ENCODE results near the gene ZFYVE28.
"Not testable (repeated sequence)": the region's sequence is repeated elsewhere in the genome, so short reads cannot be mapped to it uniquely, and the experiment has no call there.

ZFYVE28 gene

DNA sequence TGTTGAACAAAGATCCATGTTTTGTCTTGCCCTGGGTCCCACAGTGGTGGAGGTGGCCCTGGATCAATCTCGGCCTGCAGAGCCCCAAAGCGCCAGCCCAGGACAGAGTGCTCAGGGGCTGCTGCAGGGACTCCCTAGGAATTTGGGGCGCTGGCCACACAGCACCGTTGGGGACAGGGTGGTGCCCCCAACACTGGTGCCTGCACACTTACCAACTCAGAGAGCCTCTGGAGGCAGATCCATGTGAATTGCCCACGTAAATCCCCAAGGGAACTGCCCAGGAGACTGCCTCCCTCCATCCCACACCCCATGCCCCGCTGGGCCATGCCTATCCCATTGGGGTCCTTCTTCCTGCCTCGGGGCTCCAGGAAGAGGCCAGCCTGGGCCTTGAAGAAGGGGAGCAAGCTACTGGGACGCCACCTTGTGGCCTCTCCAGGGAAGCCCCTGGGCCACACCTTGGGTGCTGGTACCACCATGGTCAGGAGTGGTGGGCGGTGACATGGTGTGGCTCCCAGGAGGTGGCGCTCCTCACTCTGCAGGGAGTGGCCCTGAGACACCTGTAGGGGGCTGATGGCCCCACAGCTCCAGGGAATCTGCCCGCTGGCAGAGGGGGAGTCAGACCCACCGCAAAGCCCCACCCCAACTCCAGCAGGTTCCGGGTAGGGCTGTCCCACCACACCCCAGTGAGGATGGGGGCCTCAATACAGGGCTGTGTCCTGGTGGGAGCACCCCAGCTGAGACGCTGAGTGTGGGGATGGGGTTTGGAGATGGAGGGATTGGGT is 23.1 kb upstream of the ZFYVE28 start:
- peak; percentile 87 for DNase-seq
- H3K27me3 Mint-ChIP-seq = peaks cover 16% of the 10 kb centered on the region
- H3K4me1 Mint-ChIP-seq = peaks cover 4% of the 10 kb centered on the region
- no peak overlapping the region for H3K27ac Mint-ChIP-seq
- H3K36me3 Mint-ChIP-seq = no peaks in the 10 kb centered on the region
- CTCF ChIA-PET = interaction anchor here (0.6 to 4.0 kb wide), 16 partner anchors 10 to 224 kb away, joined by 3 to 42 read pairs (median 4); partner anchors contain the start of gene RNF4
- H3K4me3 Mint-ChIP-seq = no peak overlapping the region
- no peaks in the 10 kb centered on the region for H3K9me3 Mint-ChIP-seq

DNA sequence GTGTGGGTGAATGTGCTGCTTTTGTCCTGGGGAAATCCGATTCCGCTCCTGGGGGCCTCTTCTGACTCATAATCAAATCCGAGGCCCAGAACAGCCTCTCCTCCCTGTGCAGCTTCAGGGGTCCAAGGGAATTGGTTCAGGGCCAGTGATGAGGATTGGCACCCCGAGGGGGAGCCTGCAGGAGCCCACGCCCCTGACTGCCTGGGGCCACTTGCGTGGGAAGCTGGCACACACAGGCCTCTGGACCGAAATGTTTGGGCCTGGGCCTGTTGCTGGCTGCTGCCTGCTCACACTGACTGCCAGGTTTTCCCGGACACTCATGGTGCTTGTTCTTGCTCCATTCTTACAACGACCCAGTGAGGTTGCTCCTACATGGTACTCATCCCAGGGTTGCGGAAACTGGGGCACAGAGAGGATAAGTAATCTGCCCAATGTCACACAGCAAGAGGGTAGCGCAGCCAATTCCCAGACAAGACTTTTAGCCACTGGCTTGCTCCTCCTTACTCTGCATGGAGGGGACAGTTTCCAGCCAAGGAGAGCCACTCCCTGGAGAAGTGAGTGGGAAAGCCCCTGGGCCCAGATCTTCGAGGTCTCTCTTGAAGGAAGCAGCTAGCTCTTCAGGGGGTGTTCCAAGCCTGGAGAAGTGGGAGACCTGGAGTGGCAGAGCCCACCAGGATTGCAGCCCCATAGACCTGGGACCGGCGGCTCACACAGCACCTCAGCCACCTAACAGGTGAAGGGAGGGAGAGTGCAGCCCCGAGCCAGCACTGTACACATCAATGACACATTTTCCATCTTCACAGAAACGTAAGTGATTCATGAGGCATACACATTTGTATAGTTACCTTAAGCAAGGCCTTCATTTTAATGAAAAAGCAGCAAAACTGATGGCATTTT is 20.6 kb upstream of the ZFYVE28 start:
- Mint-ChIP-seq H3K27ac (no peak overlapping the region), H3K4me3 (no peak overlapping the region), H3K9me3 (no peaks in the 10 kb centered on the region), H3K4me1 (peaks cover 4% of the 10 kb centered on the region), H3K36me3 (no peaks in the 10 kb centered on the region), H3K27me3 (peaks cover 20% of the 10 kb centered on the region)
- CTCF ChIA-PET = interaction anchor here (0.6 to 3.7 kb wide), 3 partner anchors 20 to 219 kb away, joined by 3 to 13 read pairs (median 12); partner anchors contain the start of gene CFAP99
- DNase-seq = no peak

- no peaks in the 10 kb centered on the region for H3K9me3 Mint-ChIP-seq
- CTCF ChIA-PET = interaction anchor here (2.9 kb wide), 1 partner anchor 218 kb away, joined by 12 read pairs; no protein-coding TSS in a partner anchor
- peaks cover 4% of the 10 kb centered on the region for H3K4me1 Mint-ChIP-seq
- H3K27ac Mint-ChIP-seq = no peak overlapping the region
- DNase-seq = no peak
- no peaks in the 10 kb centered on the region for H3K36me3 Mint-ChIP-seq
- H3K27me3 Mint-ChIP-seq = peaks cover 25% of the 10 kb centered on the region
- H3K4me3 Mint-ChIP-seq = no peak overlapping the region
Measured at GRCh38 chr4:2437475-2438215, 19.2 kb upstream of the ZFYVE28 start.

DNA sequence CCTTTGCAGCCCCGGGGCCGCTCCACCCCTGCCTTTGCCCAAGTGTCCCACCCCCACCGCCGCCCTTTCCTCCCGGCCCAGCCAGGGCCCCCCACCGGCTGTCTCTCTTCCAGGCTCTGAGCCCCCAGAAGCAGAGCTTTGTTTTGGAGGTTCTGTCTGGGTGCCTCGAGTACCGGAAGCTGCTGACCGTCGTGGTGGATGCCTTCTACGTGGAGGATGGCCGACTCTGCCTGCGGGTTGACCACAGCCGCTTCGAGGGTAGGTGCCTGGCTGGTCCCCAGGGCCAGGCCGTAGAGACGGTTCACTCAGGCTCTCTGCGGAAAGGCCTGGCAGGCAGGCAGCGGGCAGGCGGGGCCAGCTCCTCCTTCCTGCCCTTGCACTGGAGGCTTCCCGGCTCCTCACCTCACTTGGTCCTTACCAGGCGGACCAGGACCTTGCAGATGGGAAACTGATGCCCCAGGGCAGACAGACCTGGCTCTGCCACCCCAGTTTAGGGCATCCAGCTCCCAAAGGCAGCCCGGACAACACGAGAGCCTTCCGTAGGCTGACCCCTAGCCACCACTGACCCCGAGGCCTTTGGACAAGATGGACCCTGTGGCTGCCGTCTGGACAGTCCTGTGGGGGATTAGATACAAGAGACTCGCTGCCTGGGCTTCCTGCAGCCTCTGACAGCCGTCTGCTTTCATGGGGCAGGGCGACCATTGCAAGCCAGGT is 18.5 kb upstream of the ZFYVE28 start:
- no peaks in the 10 kb centered on the region for H3K9me3 Mint-ChIP-seq
- H3K27me3 Mint-ChIP-seq = peaks cover 25% of the 10 kb centered on the region
- no peaks in the 10 kb centered on the region for H3K36me3 Mint-ChIP-seq
- no peak overlapping the region for H3K27ac Mint-ChIP-seq
- DNase-seq = no peak
- CTCF ChIA-PET = interaction anchor here (1.0 to 1.4 kb wide), 2 partner anchors 44 to 217 kb away, joined by 3 to 8 read pairs; no protein-coding TSS in a partner anchor
- no peak overlapping the region for H3K4me3 Mint-ChIP-seq
- H3K4me1 Mint-ChIP-seq = peaks cover 4% of the 10 kb centered on the region

DNA sequence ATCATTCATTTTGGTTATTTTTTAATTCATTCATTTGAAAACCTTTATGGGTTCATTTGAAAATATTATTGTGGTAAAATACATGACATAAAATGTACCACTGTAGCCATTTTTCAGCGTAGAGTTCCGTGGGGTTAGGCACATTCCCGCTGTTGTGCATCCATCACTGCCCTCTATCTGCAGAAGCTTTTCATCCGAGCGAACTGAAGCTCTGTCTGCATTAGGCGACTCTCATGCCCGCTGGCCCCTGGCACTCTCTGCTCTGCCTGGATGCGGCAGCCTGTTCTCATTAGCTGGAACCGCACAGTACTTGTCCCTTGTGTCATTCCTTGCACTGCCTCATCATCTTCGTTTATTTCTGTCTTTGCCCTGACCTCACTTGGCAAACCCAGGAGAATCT is 17.9 kb upstream of the ZFYVE28 start:
- CTCF ChIA-PET = interaction anchor here (1.0 to 1.4 kb wide), 2 partner anchors 43 to 216 kb away, joined by 3 to 8 read pairs; no protein-coding TSS in a partner anchor
- Mint-ChIP-seq H3K4me1 (peaks cover under 1% of the 10 kb centered on the region), H3K9me3 (no peaks in the 10 kb centered on the region), H3K36me3 (no peaks in the 10 kb centered on the region), H3K4me3 (no peak overlapping the region), H3K27ac (no peak overlapping the region), H3K27me3 (peaks cover 21% of the 10 kb centered on the region)
- no peak for DNase-seq

GRCh38 chr4:2434420-2434819 is 16.0 kb upstream of the ZFYVE28 start:
- Mint-ChIP-seq H3K27ac (no peak overlapping the region), H3K4me1 (no peaks in the 10 kb centered on the region), H3K9me3 (no peaks in the 10 kb centered on the region), H3K27me3 (peaks cover 28% of the 10 kb centered on the region), H3K36me3 (no peaks in the 10 kb centered on the region), H3K4me3 (no peak overlapping the region)
- DNase-seq = no peak
- CTCF ChIA-PET = interaction anchor here (0.6 to 1.4 kb wide), 2 partner anchors 10 to 214 kb away, joined by 3 to 4 read pairs; no protein-coding TSS in a partner anchor

- H3K36me3 Mint-ChIP-seq = no peaks in the 10 kb centered on the region
- CTCF ChIA-PET = interaction anchor here (0.6 kb wide), 1 partner anchor 214 kb away, joined by 4 read pairs; no protein-coding TSS in a partner anchor
Measured at GRCh38 chr4:2433609-2434350, 15.3 kb upstream of the ZFYVE28 start.

GRCh38 chr4:2432991-2433530 is 14.6 kb upstream of the ZFYVE28 start:
- Mint-ChIP-seq H3K27me3 (peaks cover 29% of the 10 kb centered on the region), H3K27ac (no peak overlapping the region), H3K4me1 (no peaks in the 10 kb centered on the region), H3K4me3 (no peak overlapping the region), H3K36me3 (no peaks in the 10 kb centered on the region), H3K9me3 (no peaks in the 10 kb centered on the region)
- CTCF ChIA-PET = interaction anchor here (2.4 kb wide), 1 partner anchor 9 kb away, joined by 7 read pairs; no protein-coding TSS in a partner anchor
- DNase-seq = no peak

More at GRCh38 chr4:2433609-2434350, 15.3 kb upstream of the ZFYVE28 start:
- Mint-ChIP-seq H3K27me3 (peaks cover 26% of the 10 kb centered on the region), H3K9me3 (no peaks in the 10 kb centered on the region), H3K4me1 (no peaks in the 10 kb centered on the region), H3K4me3 (no peak overlapping the region), H3K27ac (no peak overlapping the region)
- no peak for DNase-seq

- Mint-ChIP-seq H3K27ac (no peak overlapping the region), H3K4me1 (no peaks in the 10 kb centered on the region), H3K9me3 (no peaks in the 10 kb centered on the region)
Measured at GRCh38 chr4:2432004-2432403, 13.6 kb upstream of the ZFYVE28 start.

DNA sequence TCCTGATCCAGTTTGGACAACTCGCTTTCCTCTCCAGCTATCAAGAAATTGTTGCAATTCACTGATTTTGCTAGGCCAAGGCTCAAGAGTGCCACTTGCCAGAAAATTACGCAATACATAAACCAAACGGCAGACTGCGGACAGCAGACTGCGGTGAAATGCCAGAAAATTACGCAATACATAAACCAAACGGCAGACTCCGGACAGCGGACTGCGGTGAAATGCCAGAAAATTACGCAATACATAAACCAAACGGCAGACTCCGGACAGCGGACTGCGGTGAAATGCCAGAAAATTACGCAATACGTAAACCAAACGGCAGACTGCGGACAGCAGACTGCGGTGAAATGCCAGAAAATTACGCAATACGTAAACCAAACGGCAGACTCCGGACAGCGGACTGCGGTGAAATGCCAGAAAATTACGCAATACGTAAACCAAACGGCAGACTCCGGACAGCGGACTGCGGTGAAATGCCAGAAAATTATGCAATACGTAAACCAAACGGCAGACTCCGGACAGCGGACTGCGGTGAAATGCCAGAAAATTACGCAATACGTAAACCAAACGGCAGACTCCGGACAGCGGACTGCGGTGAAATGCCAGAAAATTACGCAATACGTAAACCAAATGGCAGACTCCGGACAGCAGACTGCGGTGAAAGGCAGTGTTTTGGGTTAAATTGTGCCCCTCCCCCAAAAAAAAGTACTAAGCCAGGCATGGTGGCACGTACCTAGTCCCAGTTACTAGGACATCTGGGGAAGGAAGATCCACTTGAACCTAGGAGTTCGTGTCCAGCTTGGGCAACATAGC is 11.7 kb upstream of the ZFYVE28 start:
- H3K36me3 Mint-ChIP-seq, H3K27ac Mint-ChIP-seq, H3K4me3 Mint-ChIP-seq, H3K9me3 Mint-ChIP-seq, DNase-seq, CTCF ChIA-PET, H3K4me1 Mint-ChIP-seq: not testable (repeated sequence)
- peaks cover 32% of the 10 kb centered on the region for H3K27me3 Mint-ChIP-seq

More at GRCh38 chr4:2432004-2432403, 13.6 kb upstream of the ZFYVE28 start:
- Mint-ChIP-seq H3K4me3 (no peak overlapping the region), H3K36me3 (no peaks in the 10 kb centered on the region), H3K27me3 (peaks cover 32% of the 10 kb centered on the region)
- no peak for DNase-seq
- CTCF ChIA-PET = interaction anchor here (0.6 to 2.4 kb wide), 3 partner anchors 10 to 546 kb away, joined by 3 to 7 read pairs (median 3); no protein-coding TSS in a partner anchor

- H3K27me3 Mint-ChIP-seq = peaks cover 35% of the 10 kb centered on the region
- H3K4me1 Mint-ChIP-seq = no peaks in the 10 kb centered on the region
- CTCF ChIA-PET = interaction anchor here (1.1 to 1.2 kb wide), 2 partner anchors 12 to 13 kb away, joined by 3 to 4 read pairs; no protein-coding TSS in a partner anchor
Measured at GRCh38 chr4:2428496-2429213, 10.2 kb upstream of the ZFYVE28 start.

More at GRCh38 chr4:2428496-2429213, 10.2 kb upstream of the ZFYVE28 start:
- DNase-seq = no peak
- no peaks in the 10 kb centered on the region for H3K36me3 Mint-ChIP-seq
- no peaks in the 10 kb centered on the region for H3K9me3 Mint-ChIP-seq
- H3K27ac Mint-ChIP-seq = no peak overlapping the region
- H3K4me3 Mint-ChIP-seq = no peak overlapping the region
